HEK293 (cell line): Measurements from ENCODE around the gene HJURP.

Experiments
- CTCF ChIA-PET: fragments of 350-600 bp; formaldehyde crosslinking; extraction: SDS; loops from one replicate; lab custom pipeline; 2021; ENCODE audit warnings: antibody characterized with exemption; lab: Yijun Ruan, JAX
- POLR2A ChIA-PET: fragments of 300-600 bp; formaldehyde crosslinking; extraction: SDS; loops from one replicate; lab custom pipeline; 2020; ENCODE audit warnings: antibody characterized with exemption, inconsistent platforms; lab: Yijun Ruan, JAX
- H3K27ac ChIP-seq: fragments of 200-500 bp; sonication (Bioruptor generic); 2 replicates; pipeline ENCODE4 v1.5.1; 2014; ENCODE audit warnings: low read depth, low read length, control low read depth, inconsistent platforms; ENCODE audit errors: extremely low read depth
- H3K36me3 ChIP-seq, 2 experiments: fragments of 200-500 bp in 1 of 2; sonication (Bioruptor generic) in 1 of 2; 1 replicate in 1 of 2; 2 replicates in 1 of 2; pipeline ENCODE4 v1.5.1; 2014 to 2017; ENCODE audit warnings: inconsistent platforms in 2 of 2, low read length in 2 of 2; ENCODE audit not compliant: control insufficient read depth in 2 of 2, insufficient read depth in 1 of 2
- H3K4me1 ChIP-seq: fragments of 200-500 bp; sonication (Bioruptor generic); 2 replicates; pipeline ENCODE4 v1.5.1; 2014; ENCODE audit warnings: mild to moderate bottlenecking, low read length, inconsistent platforms; ENCODE audit not compliant: control insufficient read depth, insufficient read depth
- H3K4me3 ChIP-seq: 2 replicates; pipeline ENCODE4 v1.5.1; 2011; ENCODE audit warnings: low read depth, mild to moderate bottlenecking, control low read depth, low read length, moderate library complexity
- H3K9me3 ChIP-seq: fragments of 200-500 bp; sonication (Bioruptor generic); 2 replicates; pipeline ENCODE4 v1.5.1; 2014; ENCODE audit warnings: low read depth, low read length, inconsistent platforms; ENCODE audit not compliant: control insufficient read depth, insufficient read depth
- ATF2 ChIP-seq: fragments of 450-650 bp; formaldehyde crosslinking; IDR thresholded peaks from 2 replicates; pipeline ENCODE4 v1.5.1; 2016; ENCODE audit warnings: missing biosample characterization, missing genetic modification characterization, low read depth
- CTCF ChIP-seq: fragments of 450-650 bp; formaldehyde crosslinking; IDR thresholded peaks from 2 replicates; pipeline ENCODE4 v1.5.1; 2016; ENCODE audit warnings: missing biosample characterization, missing genetic modification characterization
- WT1 ChIP-seq: fragments of 450-650 bp; formaldehyde crosslinking; IDR thresholded peaks from 2 replicates; pipeline ENCODE4 v1.5.1; 2016; ENCODE audit warnings: missing biosample characterization, missing genetic modification characterization
- ZBTB48 ChIP-seq: fragments of 450-650 bp; formaldehyde crosslinking; IDR thresholded peaks from 2 replicates; pipeline ENCODE4 v1.5.1; 2016; ENCODE audit warnings: missing biosample characterization, missing genetic modification characterization
- ZNF10 ChIP-seq: fragments of 450-650 bp; formaldehyde crosslinking; IDR thresholded peaks from 2 replicates; pipeline ENCODE4 v1.5.1; 2017; ENCODE audit warnings: missing biosample characterization, missing genetic modification characterization
- ZNF121 ChIP-seq: fragments of 450-650 bp; formaldehyde crosslinking; IDR thresholded peaks from 2 replicates; pipeline ENCODE4 v1.5.1; 2016; ENCODE audit warnings: missing biosample characterization, missing genetic modification characterization
- ZNF138 ChIP-seq: fragments of 450-650 bp; formaldehyde crosslinking; IDR thresholded peaks from 2 replicates; pipeline ENCODE4 v1.5.1; 2016; ENCODE audit warnings: missing biosample characterization, missing genetic modification characterization, borderline replicate concordance
- ZNF146 ChIP-seq: fragments of 450-650 bp; formaldehyde crosslinking; IDR thresholded peaks from 2 replicates; pipeline ENCODE4 v1.5.1; 2016; ENCODE audit warnings: missing biosample characterization, missing genetic modification characterization
- ZNF184 ChIP-seq: fragments of 450-650 bp; IDR thresholded peaks from 2 replicates; pipeline ENCODE4 v1.5.1; 2018; ENCODE audit warnings: missing biosample characterization, mild to moderate bottlenecking, missing genetic modification characterization
- ZNF202 ChIP-seq: fragments of 450-650 bp; formaldehyde crosslinking; IDR thresholded peaks from 2 replicates; pipeline ENCODE4 v1.5.1; 2016; ENCODE audit warnings: missing biosample characterization, missing genetic modification characterization, borderline replicate concordance
- ZNF23 ChIP-seq: fragments of 450-650 bp; formaldehyde crosslinking; IDR thresholded peaks from 2 replicates; pipeline ENCODE4 v1.5.1; 2016; ENCODE audit warnings: missing biosample characterization, missing genetic modification characterization, borderline replicate concordance
- ZNF24 ChIP-seq: fragments of 450-650 bp; formaldehyde crosslinking; IDR thresholded peaks from 2 replicates; pipeline ENCODE4 v1.5.1; 2016; ENCODE audit warnings: missing biosample characterization, missing genetic modification characterization
- ZNF335 ChIP-seq: fragments of 450-650 bp; formaldehyde crosslinking; conservative IDR thresholded peaks from 2 replicates; pipeline ENCODE4 v1.5.1; 2016; ENCODE audit warnings: missing biosample characterization, missing genetic modification characterization
- ZNF341 ChIP-seq: fragments of 450-650 bp; formaldehyde crosslinking; IDR thresholded peaks from 2 replicates; pipeline ENCODE4; 2016; ENCODE audit warnings: low read depth, missing biosample characterization, missing genetic modification characterization
- ZNF354C ChIP-seq: fragments of 450-650 bp; formaldehyde crosslinking; IDR thresholded peaks from 2 replicates; pipeline ENCODE4 v1.5.1; 2016; ENCODE audit warnings: missing biosample characterization, missing genetic modification characterization, low read depth, borderline replicate concordance
- ZNF398 ChIP-seq: fragments of 450-650 bp; formaldehyde crosslinking; IDR thresholded peaks from 2 replicates; pipeline ENCODE4 v1.5.1; 2017; ENCODE audit warnings: missing biosample characterization, missing genetic modification characterization
- ZNF48 ChIP-seq: fragments of 450-650 bp; formaldehyde crosslinking; IDR thresholded peaks from 2 replicates; pipeline ENCODE4 v1.5.1; 2016; ENCODE audit warnings: missing biosample characterization, missing genetic modification characterization
- ZNF529 ChIP-seq: fragments of 450-650 bp; formaldehyde crosslinking; IDR thresholded peaks from 2 replicates; pipeline ENCODE4 v1.5.1; 2017; ENCODE audit warnings: missing genetic modification characterization, missing biosample characterization; ENCODE audit not compliant: insufficient replicate concordance
- ZNF621 ChIP-seq: fragments of 450-650 bp; formaldehyde crosslinking; IDR thresholded peaks from 2 replicates; pipeline ENCODE4 v1.5.1; 2017; ENCODE audit warnings: missing biosample characterization, missing genetic modification characterization
- ZNF837 ChIP-seq: fragments of 450-650 bp; formaldehyde crosslinking; IDR thresholded peaks from 2 replicates; pipeline ENCODE4 v1.5.1; 2016; ENCODE audit warnings: missing biosample characterization, missing genetic modification characterization
- ZSCAN18 ChIP-seq: fragments of 450-650 bp; formaldehyde crosslinking; IDR thresholded peaks from 2 replicates; pipeline ENCODE4 v1.5.1; 2016; ENCODE audit warnings: missing biosample characterization, missing genetic modification characterization

Gene HJURP

GRCh38 chr2:233867993-233868532 lies 13.7 kb upstream of the HJURP start, which contains the start of gene MSL3B (continued):
- no peak for TF ChIP-seq ATF2
- TF ChIP-seq ZNF184: no peak
- no peak for TF ChIP-seq WT1 (tag by site-specific recombination)
- TF ChIP-seq ZNF335: peak; percentile 66
- no peak for TF ChIP-seq ZNF10 (tag by site-specific recombination)
- TF ChIP-seq ZNF23 (tag by site-specific recombination): no peak
- no peak for TF ChIP-seq ZNF837 (tag by site-specific recombination)
- TF ChIP-seq, all 188 proteins: peak for 10

- POLR2A ChIA-PET: no interaction called here
- no peak for TF ChIP-seq ZNF202
- no peak for TF ChIP-seq ZNF341 (tag by site-specific recombination)
- no peak for TF ChIP-seq ZNF24 (tag by site-specific recombination)
- TF ChIP-seq CTCF (tag by site-specific recombination): no peak
- TF ChIP-seq ZNF121: no peak
- no peak for TF ChIP-seq ZNF529 (tag by site-specific recombination)
- no peak for TF ChIP-seq ZNF146 (tag by site-specific recombination)
- no peak for TF ChIP-seq ZNF398
- no peak for TF ChIP-seq ZNF48
- TF ChIP-seq ZNF138: no peak
- TF ChIP-seq ZSCAN18 (tag by site-specific recombination): no peak
- TF ChIP-seq ZNF621 (tag by site-specific recombination): no peak
- TF ChIP-seq ZBTB48: no peak
- TF ChIP-seq ZNF354C (tag by site-specific recombination): no peak
These were observed 12.1 kb upstream of the HJURP start for GRCh38 chr2:233866479-233866878.

More at GRCh38 chr2:233866479-233866878, 12.1 kb upstream of the HJURP start:
- peaks cover 0 to 18% of the 10 kb centered on the region in 2 experiments; a peak in 2 of 3 replicates for H3K36me3 ChIP-seq
- no peak overlapping the region for H3K4me3 ChIP-seq
- CTCF ChIA-PET: interaction anchor here (0.5 to 3.3 kb wide), 2 partner anchors 9 to 50 kb away, joined by 4 to 18 read pairs; partner anchors contain the start of gene TRPM8
- no peak overlapping the region for H3K27ac ChIP-seq
- no peaks in the 10 kb centered on the region for H3K9me3 ChIP-seq
- no peaks in the 10 kb centered on the region for H3K4me1 ChIP-seq
